Ishikawa (cell line): ENCODE results near the gene MGLL.

Experiments
- CEBPB ChIP-seq: IDR thresholded peaks from 2 replicates; pipeline ENCODE4 v1.6.1; 2012
- CREB1 ChIP-seq: IDR thresholded peaks from 2 replicates; pipeline ENCODE4 v1.6.1; 2012; ENCODE audit warnings: low read depth
- EGR1 ChIP-seq: IDR thresholded peaks from 2 replicates; pipeline ENCODE4 v1.6.1; 2012
- EP300 ChIP-seq: IDR thresholded peaks from 2 replicates; pipeline ENCODE4 v1.6.1; 2012; ENCODE audit warnings: borderline replicate concordance
- FOXM1 ChIP-seq: IDR thresholded peaks from 2 replicates; pipeline ENCODE4 v1.6.1; 2012; ENCODE audit warnings: low read depth, borderline replicate concordance
- NFIC ChIP-seq: IDR thresholded peaks from 2 replicates; pipeline ENCODE4 v1.6.1; 2012
- RAD21 ChIP-seq: IDR thresholded peaks from 2 replicates; pipeline ENCODE4 v1.6.1; 2012; ENCODE audit warnings: low read depth
- TAF1 ChIP-seq: IDR thresholded peaks from 2 replicates; pipeline ENCODE4 v1.6.1; 2012; ENCODE audit warnings: low read depth, mild to moderate bottlenecking
- TCF12 ChIP-seq: IDR thresholded peaks from 2 replicates; pipeline ENCODE4 v1.6.1; 2012; ENCODE audit warnings: low read depth
- TEAD4 ChIP-seq: IDR thresholded peaks from 2 replicates; pipeline ENCODE4 v1.6.1; 2012
- USF1 ChIP-seq: IDR thresholded peaks from 2 replicates; pipeline ENCODE4 v1.6.1; 2012
- YY1 ChIP-seq: IDR thresholded peaks from 2 replicates; pipeline ENCODE4 v1.6.1; 2012; ENCODE audit warnings: low read depth
- ZBTB7A ChIP-seq: IDR thresholded peaks from 2 replicates; pipeline ENCODE4 v1.6.1; 2012; ENCODE audit warnings: low read depth
- TF ChIP-seq, protein P1 (sequence below): IDR thresholded peaks from 2 replicates; pipeline ENCODE4 v1.6.1; 2012
- TF ChIP-seq, protein P2 (sequence below): IDR thresholded peaks from 2 replicates; pipeline ENCODE4 v1.6.1; 2012; ENCODE audit warnings: low read depth, mild to moderate bottlenecking

MGLL gene

GRCh38 chr3:127678315-127678599, 144.1 kb downstream of the MGLL start:
- TF ChIP-seq CREB1 (no peak), CEBPB (no peak), ZBTB7A (no peak), YY1 (no peak), USF1 (no peak), RAD21 (no peak), FOXM1 (no peak), NFIC (no peak), TAF1 (no peak), TEAD4 (no peak), EP300 (no peak), TCF12 (no peak), EGR1 (no peak)
- TF ChIP-seq, protein P1, sequence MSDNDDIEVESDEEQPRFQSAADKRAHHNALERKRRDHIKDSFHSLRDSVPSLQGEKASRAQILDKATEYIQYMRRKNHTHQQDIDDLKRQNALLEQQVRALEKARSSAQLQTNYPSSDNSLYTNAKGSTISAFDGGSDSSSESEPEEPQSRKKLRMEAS: no peak
- TF ChIP-seq, protein P2, sequence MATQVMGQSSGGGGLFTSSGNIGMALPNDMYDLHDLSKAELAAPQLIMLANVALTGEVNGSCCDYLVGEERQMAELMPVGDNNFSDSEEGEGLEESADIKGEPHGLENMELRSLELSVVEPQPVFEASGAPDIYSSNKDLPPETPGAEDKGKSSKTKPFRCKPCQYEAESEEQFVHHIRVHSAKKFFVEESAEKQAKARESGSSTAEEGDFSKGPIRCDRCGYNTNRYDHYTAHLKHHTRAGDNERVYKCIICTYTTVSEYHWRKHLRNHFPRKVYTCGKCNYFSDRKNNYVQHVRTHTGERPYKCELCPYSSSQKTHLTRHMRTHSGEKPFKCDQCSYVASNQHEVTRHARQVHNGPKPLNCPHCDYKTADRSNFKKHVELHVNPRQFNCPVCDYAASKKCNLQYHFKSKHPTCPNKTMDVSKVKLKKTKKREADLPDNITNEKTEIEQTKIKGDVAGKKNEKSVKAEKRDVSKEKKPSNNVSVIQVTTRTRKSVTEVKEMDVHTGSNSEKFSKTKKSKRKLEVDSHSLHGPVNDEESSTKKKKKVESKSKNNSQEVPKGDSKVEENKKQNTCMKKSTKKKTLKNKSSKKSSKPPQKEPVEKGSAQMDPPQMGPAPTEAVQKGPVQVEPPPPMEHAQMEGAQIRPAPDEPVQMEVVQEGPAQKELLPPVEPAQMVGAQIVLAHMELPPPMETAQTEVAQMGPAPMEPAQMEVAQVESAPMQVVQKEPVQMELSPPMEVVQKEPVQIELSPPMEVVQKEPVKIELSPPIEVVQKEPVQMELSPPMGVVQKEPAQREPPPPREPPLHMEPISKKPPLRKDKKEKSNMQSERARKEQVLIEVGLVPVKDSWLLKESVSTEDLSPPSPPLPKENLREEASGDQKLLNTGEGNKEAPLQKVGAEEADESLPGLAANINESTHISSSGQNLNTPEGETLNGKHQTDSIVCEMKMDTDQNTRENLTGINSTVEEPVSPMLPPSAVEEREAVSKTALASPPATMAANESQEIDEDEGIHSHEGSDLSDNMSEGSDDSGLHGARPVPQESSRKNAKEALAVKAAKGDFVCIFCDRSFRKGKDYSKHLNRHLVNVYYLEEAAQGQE: no peak

DNA sequence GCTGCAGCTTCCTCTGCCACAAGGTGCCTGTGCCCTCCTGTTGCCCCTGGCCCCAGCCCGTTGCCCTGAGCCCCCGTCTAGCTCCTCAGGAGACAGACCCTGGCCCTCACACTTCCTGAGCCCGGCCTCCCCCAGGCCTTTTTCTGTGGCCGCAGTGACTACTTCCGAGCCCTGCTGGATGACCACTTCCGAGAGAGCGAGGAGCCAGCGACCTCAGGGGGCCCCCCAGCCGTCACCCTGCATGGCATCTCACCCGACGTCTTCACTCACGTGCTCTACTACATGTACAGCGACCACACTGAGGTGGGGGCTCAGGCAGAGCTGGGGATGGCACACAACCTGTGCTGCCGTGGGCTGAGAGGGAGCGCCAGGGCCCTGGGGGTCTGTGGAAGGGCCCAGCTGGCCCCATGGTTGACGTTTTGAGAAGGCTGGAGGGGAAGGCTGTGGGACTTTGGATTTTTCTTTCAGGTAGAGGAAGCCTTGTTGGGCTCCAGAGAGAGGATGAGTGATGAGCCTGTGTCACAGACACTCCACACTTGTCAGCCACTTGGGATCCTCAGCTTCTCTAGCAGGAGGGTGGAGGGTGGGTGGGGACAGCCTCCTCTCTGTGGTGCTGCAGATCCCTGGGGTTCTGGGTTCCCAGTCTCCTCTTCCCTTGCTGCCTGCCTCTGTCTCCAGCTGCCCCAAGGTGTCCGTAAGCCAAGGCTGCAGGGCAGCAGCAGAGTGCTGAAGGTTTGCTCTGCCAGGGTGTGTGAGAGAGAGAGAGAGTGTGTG, 144.6 kb downstream of the MGLL start:
- TF ChIP-seq USF1 (no peak), EP300 (no peak), EGR1 (no peak), CEBPB (no peak), ZBTB7A (no peak), RAD21 (no peak)
- TF ChIP-seq, protein P2: no peak

GRCh38 chr3:127676921-127677351, 145.4 kb downstream of the MGLL start:
- TF ChIP-seq TCF12: no peak
- TF ChIP-seq, protein P2: no peak
- TF ChIP-seq FOXM1: no peak
- no peak for TF ChIP-seq CREB1
- TF ChIP-seq NFIC: no peak
- TF ChIP-seq CEBPB: no peak
- TF ChIP-seq EP300: no peak
- TF ChIP-seq USF1: no peak

GRCh38 chr3:127676456-127676855, 145.9 kb downstream of the MGLL start:
- TF ChIP-seq RAD21: no peak
- TF ChIP-seq, protein P2: no peak
- TF ChIP-seq NFIC: no peak
- no peak for TF ChIP-seq TCF12
